GM19025 (cell line): ENCODE measurements around the gene SMIM22.

Experiments used
- ATAC-seq: cut with Tn5 transposase; IDR thresholded peaks from one replicate; pipeline ENCODE4 v1.9.1; 2021; ENCODE audit warnings: mild to moderate bottlenecking, low read depth, moderate library complexity; ENCODE audit not compliant: unreplicated experiment

Gene SMIM22

GRCh38 chr16:4813251-4814003 is 18.3 kb downstream of the SMIM22 start:
- ATAC-seq, result no peak

DNA sequence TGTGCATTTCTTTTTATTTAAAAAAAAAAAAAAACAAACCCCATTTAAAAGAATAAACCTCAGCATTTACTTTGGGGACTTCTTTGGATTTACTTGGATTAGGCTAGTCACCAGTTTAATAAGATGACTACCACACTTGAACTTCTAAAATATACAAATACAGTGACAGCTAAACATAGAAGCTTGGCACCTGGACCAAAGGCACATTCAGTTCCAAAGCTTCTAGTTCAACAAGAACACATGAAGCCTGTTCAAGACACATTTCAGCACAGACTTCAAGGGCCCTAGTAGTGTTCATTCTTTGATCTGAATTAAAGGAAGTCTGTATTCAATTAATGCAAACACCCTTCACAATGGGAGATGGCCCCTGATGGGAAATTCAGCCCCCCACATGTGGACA is 18.9 kb downstream of the SMIM22 start:
- ATAC-seq, result no peak

DNA sequence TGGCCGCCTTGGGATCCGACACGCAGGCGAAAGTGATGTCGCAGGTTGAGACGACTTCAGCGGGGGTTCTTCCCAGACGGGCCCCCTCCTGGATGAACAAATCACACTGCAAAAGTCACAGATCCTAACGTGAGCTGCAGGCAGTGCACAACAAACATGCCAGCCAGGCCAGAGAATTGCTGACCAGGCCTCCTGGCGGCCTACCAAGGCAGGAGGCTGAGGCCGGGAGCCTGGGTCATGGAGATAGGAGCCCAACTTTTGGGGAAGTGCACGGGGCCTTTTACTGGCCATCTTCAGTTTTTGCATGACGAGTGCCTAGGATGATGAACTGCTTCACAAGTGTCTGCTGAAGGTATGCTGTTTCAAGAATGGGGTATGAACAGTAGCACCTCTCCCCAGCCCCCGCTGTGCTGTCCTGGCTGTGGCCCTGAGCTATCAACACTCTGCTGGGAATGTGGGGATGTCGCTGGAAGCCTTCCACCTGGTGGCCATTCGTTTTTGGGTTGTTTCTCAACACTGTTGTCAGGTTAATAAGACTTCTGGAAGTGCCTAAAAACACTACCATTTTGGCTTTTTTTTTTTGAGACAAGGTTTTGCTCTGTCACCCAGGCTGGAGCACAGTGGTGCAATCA is 19.5 kb downstream of the SMIM22 start:
- no peak for ATAC-seq

GRCh38 chr16:4820652-4821051 is 25.5 kb downstream of the SMIM22 start:
- no peak for ATAC-seq

- ATAC-seq, result no peak
These were observed 30.0 kb downstream of the SMIM22 start for GRCh38 chr16:4825196-4825595.

GRCh38 chr16:4826526-4826925 is 31.4 kb downstream of the SMIM22 start:
- no peak for ATAC-seq

GRCh38 chr16:4826980-4827379 is 31.8 kb downstream of the SMIM22 start:
- ATAC-seq, result no peak

- no peak for ATAC-seq
These were observed 33.6 kb downstream of the SMIM22 start for GRCh38 chr16:4828567-4829321.

GRCh38 chr16:4830408-4830807 is 35.2 kb downstream of the SMIM22 start:
- ATAC-seq, result no peak

GRCh38 chr16:4831616-4832015 is 36.4 kb downstream of the SMIM22 start:
- ATAC-seq, result no peak

- no peak for ATAC-seq
These were observed 37.7 kb downstream of the SMIM22 start for GRCh38 chr16:4832698-4833343.

GRCh38 chr16:4833584-4833983 is 38.4 kb downstream of the SMIM22 start:
- no peak for ATAC-seq

- no peak for ATAC-seq
These were observed 41.6 kb downstream of the SMIM22 start for GRCh38 chr16:4836727-4837126.

DNA sequence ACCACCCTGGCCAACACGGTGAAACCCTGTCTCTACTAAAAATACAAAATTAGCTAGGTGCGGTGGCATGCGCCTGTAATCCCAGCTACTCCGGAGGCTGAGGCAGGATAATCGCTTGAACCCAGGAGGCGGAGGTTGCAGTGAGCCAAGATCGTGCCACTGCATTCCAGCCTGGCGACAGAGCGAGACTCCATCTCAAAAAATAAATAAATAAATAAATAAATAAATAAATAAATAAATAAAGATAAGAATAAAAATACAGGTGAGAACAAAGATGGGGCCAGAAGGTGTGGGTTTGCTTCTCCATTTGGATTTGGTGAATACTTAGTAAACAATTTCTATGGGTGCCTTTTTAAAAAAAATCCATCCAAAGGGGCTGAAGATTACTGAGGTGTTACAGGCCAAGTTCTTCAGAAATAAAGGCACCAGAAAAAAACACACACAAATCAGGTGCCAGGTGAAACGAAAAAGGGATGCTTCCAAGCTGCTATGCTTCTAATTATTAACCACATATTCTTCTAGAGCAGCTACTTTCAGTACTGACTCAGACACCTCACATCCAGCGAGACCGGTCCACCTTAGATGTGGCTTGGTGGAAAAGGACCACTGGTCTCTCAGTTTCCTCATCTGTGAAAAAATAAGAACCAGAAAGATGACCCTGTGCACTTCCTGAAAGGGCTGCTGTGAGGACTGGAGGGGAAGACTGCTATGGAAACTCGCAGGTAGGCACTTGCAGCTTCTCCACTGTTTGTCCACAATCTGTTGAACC is 42.7 kb downstream of the SMIM22 start:
- no peak for ATAC-seq

DNA sequence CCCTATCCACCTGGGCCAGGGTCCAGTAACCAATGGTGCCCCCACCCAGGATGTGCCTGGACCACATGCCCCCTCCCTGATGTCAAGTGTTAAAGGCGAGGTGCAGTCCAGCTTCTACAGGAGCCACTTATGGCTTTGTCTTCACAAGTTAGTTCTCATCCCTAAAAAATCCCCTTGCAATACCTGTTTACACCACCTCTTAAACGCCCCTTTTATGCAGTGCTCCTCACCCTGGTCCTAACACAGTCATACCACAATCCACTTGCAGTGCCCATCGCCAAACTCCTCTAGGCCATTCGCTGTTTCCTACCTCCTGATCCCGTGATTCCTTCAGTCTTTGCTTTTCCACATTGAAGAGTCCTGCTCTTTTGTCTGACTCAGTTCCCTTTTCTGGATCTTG is 44.8 kb downstream of the SMIM22 start:
- ATAC-seq, result no peak

DNA sequence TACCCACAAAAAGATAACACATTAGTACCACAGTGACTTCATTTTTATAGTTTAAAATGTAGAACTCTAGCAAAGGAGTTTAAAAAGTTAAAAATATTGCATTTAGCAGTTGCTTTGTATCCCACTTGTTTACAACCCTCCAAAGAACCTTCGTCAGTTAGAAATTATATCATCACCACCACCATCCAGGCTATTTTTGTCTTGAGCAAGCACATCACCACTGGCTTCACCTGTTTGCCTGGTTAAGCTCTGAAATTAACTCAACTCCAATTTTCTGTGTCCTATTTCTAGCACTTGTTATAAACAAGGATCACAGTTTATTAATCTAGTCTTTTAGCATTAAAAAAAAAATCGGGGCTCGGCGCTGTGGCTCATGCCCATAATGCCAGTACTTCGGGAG is 45.8 kb downstream of the SMIM22 start:
- no peak for ATAC-seq
